Mesenchymal stem cell (in vitro differentiated cells and primary cell): ENCODE measurements around the gene GYG1.

Experiments
- DNase-seq: peaks from one replicate; pipeline ENCODE4 v3.0.0-alpha.2; 2013
- H2AFZ ChIP-seq: one replicate; pipeline ENCODE4 v1.6.1; 2013; ENCODE audit warnings: low read depth, mild to moderate bottlenecking, control low read depth, inconsistent platforms, low read length, moderate library complexity
- H2AK5ac ChIP-seq: 2 replicates; pipeline ENCODE4 v1.6.1; 2013; ENCODE audit warnings: low read length, moderate library complexity, mild to moderate bottlenecking, inconsistent platforms; ENCODE audit not compliant: severe bottlenecking
- H2BK120ac ChIP-seq: one replicate; pipeline ENCODE4 v1.6.1; 2013; ENCODE audit warnings: low read depth, mild to moderate bottlenecking, inconsistent platforms, low read length, moderate library complexity
- H2BK12ac ChIP-seq, 2 experiments: one replicate each; pipeline ENCODE4 v1.6.1; 2013; ENCODE audit warnings: inconsistent platforms in 2 of 2, low read length in 2 of 2, mild to moderate bottlenecking in 2 of 2, moderate library complexity in 2 of 2, control low read depth in 1 of 2
- H2BK15ac ChIP-seq: one replicate; pipeline ENCODE4 v1.6.1; 2013; ENCODE audit warnings: mild to moderate bottlenecking, low read depth, inconsistent platforms; ENCODE audit not compliant: poor library complexity, severe bottlenecking
- H2BK5ac ChIP-seq: 2 replicates; pipeline ENCODE4 v1.6.1; 2013; ENCODE audit warnings: low read depth, mild to moderate bottlenecking, low read length, control low read depth, inconsistent platforms; ENCODE audit not compliant: poor library complexity, severe bottlenecking
- H3K14ac ChIP-seq, 2 experiments: one replicate each; pipeline ENCODE4 v1.6.1; 2013; ENCODE audit warnings: inconsistent platforms in 2 of 2, low read length in 2 of 2, control low read depth in 1 of 2, mild to moderate bottlenecking in 1 of 2, moderate library complexity in 1 of 2
- H3K18ac ChIP-seq, 2 experiments: one replicate each; pipeline ENCODE4 v1.6.1; 2013; ENCODE audit warnings: inconsistent platforms in 2 of 2, low read length in 2 of 2, control low read depth in 1 of 2, low read depth in 1 of 2, mild to moderate bottlenecking in 1 of 2
- H3K23ac ChIP-seq, 2 experiments: one replicate each; pipeline ENCODE4 v1.6.1; 2013; ENCODE audit warnings: inconsistent platforms in 2 of 2, low read length in 2 of 2, mild to moderate bottlenecking in 2 of 2, moderate library complexity in 2 of 2, control low read depth in 1 of 2
- H3K27ac ChIP-seq: 2 replicates; pipeline ENCODE4 v1.5.1; 2013; ENCODE audit warnings: mild to moderate bottlenecking, moderate library complexity, low read length, control low read depth, inconsistent platforms; ENCODE audit not compliant: poor library complexity, severe bottlenecking
- H3K27me3 ChIP-seq, 2 experiments: 2 replicates each; pipeline versions ENCODE4 v1.6.1 to v1.7.0; 2013; ENCODE audit warnings: low read length in 2 of 2, mild to moderate bottlenecking in 2 of 2, moderate library complexity in 2 of 2, control low read depth in 1 of 2, inconsistent platforms in 1 of 2; ENCODE audit not compliant: control insufficient read depth in 1 of 2, insufficient read depth in 1 of 2
- H3K36me3 ChIP-seq, 2 experiments: 2 replicates each; pipeline versions ENCODE4 v1.6.1 to v1.7.0; 2013; ENCODE audit warnings: low read length in 2 of 2, control low read depth in 1 of 2, inconsistent platforms in 1 of 2, low read depth in 1 of 2, mild to moderate bottlenecking in 1 of 2; ENCODE audit not compliant: insufficient read depth in 2 of 2, control insufficient read depth in 1 of 2
- H3K4ac ChIP-seq, 2 experiments: one replicate each; pipeline ENCODE4 v1.6.1; 2013; ENCODE audit warnings: inconsistent platforms in 2 of 2, low read length in 2 of 2, mild to moderate bottlenecking in 2 of 2, moderate library complexity in 2 of 2, control low read depth in 1 of 2, low read depth in 1 of 2
- H3K4me1 ChIP-seq: 2 replicates; pipeline ENCODE4 v1.6.1; 2013; ENCODE audit warnings: low read depth, low read length, control low read depth; ENCODE audit not compliant: control insufficient read depth, insufficient read depth
- H3K4me2 ChIP-seq: 2 replicates; pipeline ENCODE4 v1.6.1; 2013; ENCODE audit warnings: low read length, mild to moderate bottlenecking, inconsistent platforms; ENCODE audit not compliant: poor library complexity, severe bottlenecking
- H3K4me3 ChIP-seq, 2 experiments: 2 replicates each; pipeline versions ENCODE4 v1.5.1 to v1.7.0; 2013; ENCODE audit warnings: low read length in 2 of 2, mild to moderate bottlenecking in 2 of 2, control low read depth in 1 of 2, low read depth in 1 of 2; ENCODE audit not compliant: insufficient read depth in 1 of 2
- H3K79me1 ChIP-seq: replicated peaks from 2 replicates; pipeline ENCODE4 v1.6.1; 2013; ENCODE audit warnings: mild to moderate bottlenecking, control low read depth, low read length, inconsistent platforms; ENCODE audit not compliant: poor library complexity, severe bottlenecking
- H3K9ac ChIP-seq: 2 replicates; pipeline ENCODE4 v1.7.0; 2013; ENCODE audit warnings: mild to moderate bottlenecking, low read length, moderate library complexity
- H3K9me3 ChIP-seq: 2 replicates; pipeline ENCODE4 v1.7.0; 2013; ENCODE audit warnings: mild to moderate bottlenecking, low read length; ENCODE audit not compliant: control insufficient read depth
- H4K8ac ChIP-seq: one replicate; pipeline ENCODE4 v1.6.1; 2013; ENCODE audit warnings: inconsistent platforms, mild to moderate bottlenecking, low read length, moderate library complexity
- H4K91ac ChIP-seq: one replicate; pipeline ENCODE4 v1.6.1; 2013; ENCODE audit warnings: mild to moderate bottlenecking, low read length, inconsistent platforms
- WGBS: methylation state at CpG from one replicate; pipeline ENCODE4 v1.1.7; 2013; ENCODE audit warnings: mixed read lengths; 5-methylcytosine and 5-hydroxymethylcytosine counted together

GYG1 gene

GRCh38 chr3:148962513-148962912 is 28.8 kb upstream of the GYG1 start:
- Histone ChIP-seq H2BK5ac (no peak overlapping the region), H3K14ac (no peak overlapping the region), H3K18ac (no peak overlapping the region), H2BK15ac (no peak overlapping the region), H2AK5ac (no peak overlapping the region), H2BK120ac (no peak overlapping the region), H3K9me3 (no peaks in the 10 kb centered on the region), H3K4me2 (no peak overlapping the region), H3K9ac (no peak overlapping the region), H2AFZ (no peak overlapping the region), H3K79me1 (no peaks in the 10 kb centered on the region), H2BK12ac (no peak overlapping the region), H3K23ac (no peak overlapping the region), H3K4me1 (no peaks in the 10 kb centered on the region), H3K27me3 (no peaks in the 10 kb centered on the region), H3K4me3 (no peak overlapping the region), H3K36me3 (no peaks in the 10 kb centered on the region), H4K91ac (no peak overlapping the region), H3K4ac (no peak overlapping the region), H3K27ac (no peak overlapping the region), H4K8ac (no peak overlapping the region)
- peak; percentile 84 for DNase-seq
- 20% methylated on average over 1 of the region's 1 CpG for WGBS

GRCh38 chr3:148964809-148965208 is 26.5 kb upstream of the GYG1 start:
- Histone ChIP-seq H2AK5ac (no peak overlapping the region), H3K79me1 (no peaks in the 10 kb centered on the region), H3K14ac (no peak overlapping the region), H3K9ac (no peak overlapping the region), H3K18ac (no peak overlapping the region), H2BK120ac (no peak overlapping the region), H3K27ac (no peak overlapping the region), H4K91ac (no peak overlapping the region), H3K27me3 (no peaks in the 10 kb centered on the region), H2AFZ (no peak overlapping the region), H2BK12ac (no peak overlapping the region), H3K4me3 (no peak overlapping the region), H4K8ac (no peak overlapping the region), H3K36me3 (no peaks in the 10 kb centered on the region), H2BK5ac (no peak overlapping the region), H3K4me2 (no peak overlapping the region), H2BK15ac (no peak overlapping the region), H3K23ac (no peak overlapping the region), H3K9me3 (no peaks in the 10 kb centered on the region), H3K4me1 (no peaks in the 10 kb centered on the region), H3K4ac (no peak overlapping the region)
- no peak for DNase-seq
- WGBS: 99% methylated on average over 3 of the region's 3 CpGs

GRCh38 chr3:148968321-148968720 is 23.0 kb upstream of the GYG1 start:
- H4K91ac ChIP-seq: no peak overlapping the region
- H2BK5ac ChIP-seq: no peak overlapping the region
- H2BK15ac ChIP-seq: no peak overlapping the region
- no peak overlapping the region for H3K4me3 ChIP-seq
- no peak overlapping the region for H2AFZ ChIP-seq
- H3K4me2 ChIP-seq: no peak overlapping the region
- DNase-seq: no peak
- H3K9me3 ChIP-seq: no peaks in the 10 kb centered on the region
- no peak overlapping the region for H2BK12ac ChIP-seq
- no peak overlapping the region for H3K14ac ChIP-seq
- H3K18ac ChIP-seq: no peak overlapping the region
- H3K23ac ChIP-seq: no peak overlapping the region
- no peaks in the 10 kb centered on the region for H3K27me3 ChIP-seq
- H2AK5ac ChIP-seq: no peak overlapping the region
- H3K9ac ChIP-seq: no peak overlapping the region
- H3K4me1 ChIP-seq: no peaks in the 10 kb centered on the region
- H3K36me3 ChIP-seq: no peaks in the 10 kb centered on the region
- H3K79me1 ChIP-seq: no peaks in the 10 kb centered on the region
- no CpG with 5 or more reads among the region's 1 CpG for WGBS
- no peak overlapping the region for H4K8ac ChIP-seq
- no peak overlapping the region for H3K27ac ChIP-seq
- no peak overlapping the region for H3K4ac ChIP-seq
- no peak overlapping the region for H2BK120ac ChIP-seq

GRCh38 chr3:148970271-148970670 is 21.1 kb upstream of the GYG1 start:
- H4K91ac ChIP-seq: no peak overlapping the region

More at GRCh38 chr3:148970271-148970670, 21.1 kb upstream of the GYG1 start:
- Histone ChIP-seq H3K18ac (no peak overlapping the region), H3K9me3 (no peaks in the 10 kb centered on the region), H2AFZ (no peak overlapping the region), H3K79me1 (no peaks in the 10 kb centered on the region), H3K4me3 (no peak overlapping the region), H3K4me2 (no peak overlapping the region), H3K36me3 (no peaks in the 10 kb centered on the region), H3K14ac (no peak overlapping the region), H2BK5ac (no peak overlapping the region), H2BK15ac (no peak overlapping the region), H3K27me3 (no peaks in the 10 kb centered on the region), H3K4me1 (no peaks in the 10 kb centered on the region), H2BK120ac (no peak overlapping the region), H3K4ac (no peak overlapping the region), H4K8ac (no peak overlapping the region), H2AK5ac (no peak overlapping the region), H2BK12ac (no peak overlapping the region), H3K9ac (no peak overlapping the region), H3K23ac (no peak overlapping the region), H3K27ac (no peak overlapping the region)
- no peak for DNase-seq
- 87% methylated on average over 5 of the region's 7 CpGs for WGBS
